ENCODE results near the gene SEMA6B.

The SEMA6B gene

GRCh38 chr19:4499318-4499717 is 60.2 kb downstream of the SEMA6B start (continued):
- TF ChIP-seq ZNF214 (tag by site-specific recombination; IDR thresholded peaks at IDR 0.05; ENCODE audit: borderline replicate concordance), result no peak
- TF ChIP-seq GFI1B (tag by site-specific recombination; IDR thresholded peaks at IDR 0.05), result no peak
- no peak for TF ChIP-seq ZNF645 (tag by site-specific recombination; IDR thresholded peaks at IDR 0.05)
- TF ChIP-seq ZFP37 (tag by site-specific recombination; IDR thresholded peaks at IDR 0.05), result no peak
- no peak for TF ChIP-seq ZNF48 (tag by site-specific recombination; IDR thresholded peaks at IDR 0.05)
- TF ChIP-seq KLF1 (tag by site-specific recombination; IDR thresholded peaks at IDR 0.05), result no peak
- no peak for TF ChIP-seq ZNF600 (tag by site-specific recombination; IDR thresholded peaks at IDR 0.05)
- TF ChIP-seq GLIS1 (tag by site-specific recombination; IDR thresholded peaks at IDR 0.05), result no peak
- TF ChIP-seq SETDB1 (IDR thresholded peaks at IDR 0.05; ENCODE audit: insufficient read length, low read length), result no peak
- TF ChIP-seq ZNF76 (tag by site-specific recombination; IDR thresholded peaks at IDR 0.05; ENCODE audit: borderline replicate concordance, low read depth), result no peak

DNA sequence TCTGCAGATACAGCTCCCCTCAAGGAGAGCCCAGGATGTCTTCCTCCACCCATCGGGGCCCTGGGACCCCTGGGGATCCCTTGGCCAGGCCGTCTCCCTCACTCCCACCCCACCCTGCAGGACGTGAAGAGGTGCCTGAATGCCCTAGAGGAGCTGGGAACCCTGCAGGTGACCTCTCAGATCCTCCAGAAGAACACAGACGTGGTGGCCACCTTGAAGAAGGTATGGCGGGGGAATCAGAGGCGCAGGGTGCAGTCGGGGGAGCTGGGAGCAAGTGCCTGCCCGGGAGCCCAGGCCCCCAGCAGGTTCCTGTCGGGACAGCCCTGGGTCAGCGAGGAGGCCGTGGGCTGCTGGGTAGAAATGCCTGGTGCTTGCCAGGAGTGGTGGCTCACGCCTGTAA is 60.8 kb downstream of the SEMA6B start:
- Histone ChIP-seq H3K36me3 (ENCODE audit: control insufficient read depth in 2 of 2, insufficient read depth in 1 of 2, low read length in 2 of 2) (peaks cover 12 to 85% of the 10 kb centered on the region in 2 experiments; a peak in 2 of 3 replicates), H3K9me3 (ENCODE audit: control insufficient read depth, insufficient read depth, low read depth, low read length) (no peaks in the 10 kb centered on the region), H3K4me1 (ENCODE audit: control insufficient read depth, insufficient read depth, low read length) (no peaks in the 10 kb centered on the region), H3K27ac (ENCODE audit: extremely low read depth, low read depth, low read length) (no peak overlapping the region), H3K4me3 (ENCODE audit: low read depth, low read length) (no peak overlapping the region)
- ChIA-PET POLR2A (interaction anchor here (0.6 to 1.3 kb wide), 4 partner anchors 17 to 94 kb away, joined by 3 to 4 read pairs (median 3); partner anchors contain the start of gene HDGFL2), CTCF (interaction anchor here (0.5 to 1.2 kb wide), 2 partner anchors 99 to 143 kb away, joined by 3 read pairs; partner anchors contain the start of gene SH3GL1)
- TF ChIP-seq, protein P1, sequence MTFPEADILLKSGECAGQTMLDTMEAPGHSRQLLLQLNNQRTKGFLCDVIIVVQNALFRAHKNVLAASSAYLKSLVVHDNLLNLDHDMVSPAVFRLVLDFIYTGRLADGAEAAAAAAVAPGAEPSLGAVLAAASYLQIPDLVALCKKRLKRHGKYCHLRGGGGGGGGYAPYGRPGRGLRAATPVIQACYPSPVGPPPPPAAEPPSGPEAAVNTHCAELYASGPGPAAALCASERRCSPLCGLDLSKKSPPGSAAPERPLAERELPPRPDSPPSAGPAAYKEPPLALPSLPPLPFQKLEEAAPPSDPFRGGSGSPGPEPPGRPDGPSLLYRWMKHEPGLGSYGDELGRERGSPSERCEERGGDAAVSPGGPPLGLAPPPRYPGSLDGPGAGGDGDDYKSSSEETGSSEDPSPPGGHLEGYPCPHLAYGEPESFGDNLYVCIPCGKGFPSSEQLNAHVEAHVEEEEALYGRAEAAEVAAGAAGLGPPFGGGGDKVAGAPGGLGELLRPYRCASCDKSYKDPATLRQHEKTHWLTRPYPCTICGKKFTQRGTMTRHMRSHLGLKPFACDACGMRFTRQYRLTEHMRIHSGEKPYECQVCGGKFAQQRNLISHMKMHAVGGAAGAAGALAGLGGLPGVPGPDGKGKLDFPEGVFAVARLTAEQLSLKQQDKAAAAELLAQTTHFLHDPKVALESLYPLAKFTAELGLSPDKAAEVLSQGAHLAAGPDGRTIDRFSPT (tag by site-specific recombination; IDR thresholded peaks at IDR 0.05), result no peak
- TF ChIP-seq GLI4 (tag by site-specific recombination; IDR thresholded peaks at IDR 0.05) (no peak), ZNF37A (tag by site-specific recombination; IDR thresholded peaks at IDR 0.05) (no peak), ZNF426 (tag by site-specific recombination; IDR thresholded peaks at IDR 0.05) (no peak), ZNF18 (tag by site-specific recombination; IDR thresholded peaks at IDR 0.05) (no peak), ZNF16 (tag by site-specific recombination; IDR thresholded peaks at IDR 0.05; ENCODE audit: low read depth) (no peak), ZNF76 (tag by site-specific recombination; IDR thresholded peaks at IDR 0.05; ENCODE audit: borderline replicate concordance, low read depth) (no peak), ZNF146 (tag by site-specific recombination; IDR thresholded peaks at IDR 0.05) (no peak), ZNF521 (tag by site-specific recombination; IDR thresholded peaks at IDR 0.05) (no peak), ZBTB21 (tag by site-specific recombination; IDR thresholded peaks at IDR 0.05) (no peak)
- TF ChIP-seq, protein P2, sequence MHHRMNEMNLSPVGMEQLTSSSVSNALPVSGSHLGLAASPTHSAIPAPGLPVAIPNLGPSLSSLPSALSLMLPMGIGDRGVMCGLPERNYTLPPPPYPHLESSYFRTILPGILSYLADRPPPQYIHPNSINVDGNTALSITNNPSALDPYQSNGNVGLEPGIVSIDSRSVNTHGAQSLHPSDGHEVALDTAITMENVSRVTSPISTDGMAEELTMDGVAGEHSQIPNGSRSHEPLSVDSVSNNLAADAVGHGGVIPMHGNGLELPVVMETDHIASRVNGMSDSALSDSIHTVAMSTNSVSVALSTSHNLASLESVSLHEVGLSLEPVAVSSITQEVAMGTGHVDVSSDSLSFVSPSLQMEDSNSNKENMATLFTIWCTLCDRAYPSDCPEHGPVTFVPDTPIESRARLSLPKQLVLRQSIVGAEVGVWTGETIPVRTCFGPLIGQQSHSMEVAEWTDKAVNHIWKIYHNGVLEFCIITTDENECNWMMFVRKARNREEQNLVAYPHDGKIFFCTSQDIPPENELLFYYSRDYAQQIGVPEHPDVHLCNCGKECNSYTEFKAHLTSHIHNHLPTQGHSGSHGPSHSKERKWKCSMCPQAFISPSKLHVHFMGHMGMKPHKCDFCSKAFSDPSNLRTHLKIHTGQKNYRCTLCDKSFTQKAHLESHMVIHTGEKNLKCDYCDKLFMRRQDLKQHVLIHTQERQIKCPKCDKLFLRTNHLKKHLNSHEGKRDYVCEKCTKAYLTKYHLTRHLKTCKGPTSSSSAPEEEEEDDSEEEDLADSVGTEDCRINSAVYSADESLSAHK (tag by site-specific recombination; IDR thresholded peaks at IDR 0.05), result no peak
- TF ChIP-seq, protein P3, sequence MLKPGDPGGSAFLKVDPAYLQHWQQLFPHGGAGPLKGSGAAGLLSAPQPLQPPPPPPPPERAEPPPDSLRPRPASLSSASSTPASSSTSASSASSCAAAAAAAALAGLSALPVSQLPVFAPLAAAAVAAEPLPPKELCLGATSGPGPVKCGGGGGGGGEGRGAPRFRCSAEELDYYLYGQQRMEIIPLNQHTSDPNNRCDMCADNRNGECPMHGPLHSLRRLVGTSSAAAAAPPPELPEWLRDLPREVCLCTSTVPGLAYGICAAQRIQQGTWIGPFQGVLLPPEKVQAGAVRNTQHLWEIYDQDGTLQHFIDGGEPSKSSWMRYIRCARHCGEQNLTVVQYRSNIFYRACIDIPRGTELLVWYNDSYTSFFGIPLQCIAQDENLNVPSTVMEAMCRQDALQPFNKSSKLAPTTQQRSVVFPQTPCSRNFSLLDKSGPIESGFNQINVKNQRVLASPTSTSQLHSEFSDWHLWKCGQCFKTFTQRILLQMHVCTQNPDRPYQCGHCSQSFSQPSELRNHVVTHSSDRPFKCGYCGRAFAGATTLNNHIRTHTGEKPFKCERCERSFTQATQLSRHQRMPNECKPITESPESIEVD (tag by site-specific recombination; IDR thresholded peaks at IDR 0.05), result no peak

Data from HEK293 (cell line).